Measurements from ENCODE around the gene BRWD1. TPM values are rescaled to one million over a fixed set of nuclear protein-coding genes. Genes with fewer than 3 reads are reported as not detected.

The BRWD1 gene
- total and polyA plus RNA-seq, 2 of the 13 experiments (the other 11 are each of a cell fraction or from before 2014, with no cell fraction given) = 13.9 to 28.0 TPM

- TF ChIP-seq HDAC6 (IDR thresholded peaks at IDR 0.05; ENCODE audit: low read depth, low read length) (no peak), JDP2 (CRISPR knock-in tag; IDR thresholded peaks at IDR 0.05; ENCODE audit: borderline replicate concordance) (no peak)
Observed at GRCh38 chr21:39224930-39225329, 88.5 kb downstream of the BRWD1 start (continued).

DNA sequence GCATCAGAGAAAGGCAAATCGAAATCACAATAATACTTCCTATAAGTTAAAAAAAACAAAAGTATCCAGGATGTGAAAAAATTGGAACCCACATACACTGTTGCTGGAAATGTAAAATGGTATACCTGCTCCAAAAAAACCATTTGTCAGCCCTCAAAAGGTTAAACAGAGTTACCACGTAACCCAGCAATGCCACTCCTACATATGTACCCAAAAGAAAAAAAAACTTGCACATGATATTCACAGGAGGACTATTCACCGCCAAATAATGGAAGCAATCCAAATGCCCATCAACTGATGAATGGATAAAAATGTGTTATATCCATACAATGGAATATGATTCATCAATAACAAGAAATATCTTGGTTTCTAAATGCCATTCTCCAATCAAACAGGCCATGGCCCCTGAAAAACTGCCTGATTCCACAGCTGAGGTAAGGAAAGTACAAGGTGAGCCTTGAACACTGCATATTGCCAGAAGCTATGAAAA is 91.4 kb downstream of the BRWD1 start:
- Histone ChIP-seq H3K4me1 (ENCODE audit: insufficient read depth, low read length) (no peaks in the 10 kb centered on the region), H4K20me1 (ENCODE audit: insufficient read depth, low read length) (no peaks in the 10 kb centered on the region), H3K79me2 (ENCODE audit: insufficient read depth, low read length) (no peaks in the 10 kb centered on the region), H3K9ac (ENCODE audit: insufficient read depth, low read depth, low read length) (no peak overlapping the region), H3K9me3 (ENCODE audit: low read length) (no peaks in the 10 kb centered on the region), H3K36me3 (replicated peaks in 1 of 2; ENCODE audit: control insufficient read depth in 1 of 2, insufficient read depth in 2 of 2, low read length in 2 of 2) (peaks cover 1 to 44% of the 10 kb centered on the region in 2 experiments), H3K4me3 (replicated peaks in 1 of 3; ENCODE audit: insufficient read depth in 1 of 3, low read depth in 2 of 3, low read length in 3 of 3) (no peak overlapping the region), H3K27ac (ENCODE audit: extremely low read length, insufficient read depth, low read length) (no peak overlapping the region), H3K27me3 (ENCODE audit: control insufficient read depth in 1 of 2, insufficient read depth in 2 of 2, low read length in 2 of 2) (no peaks in the 10 kb centered on the region), H2AFZ (ENCODE audit: low read length) (no peak overlapping the region), H3K4me2 (ENCODE audit: low read depth, low read length) (no peak overlapping the region)
- intact Hi-C loops (cut with micrococcal nuclease; ENCODE audit: unreplicated experiment) = no loop called here
- in situ Hi-C loops (cut with HindIII; ENCODE audit: extremely low pct_ligation_motif_present, low pct_unique_long_range_greater_than_20kb) = no loop called here
- no TSS peak for BruUV-seq (replicated peaks)
- 98% methylated on average over 3 of the region's 3 CpGs for WGBS (ENCODE audit: low lambda C conversion rate)
- FAIRE-seq (no peak), ATAC-seq (no peak), DNase-seq (ENCODE audit: low spot score) (no peak)
- CTCF ChIA-PET (ENCODE audit: low intra/inter-chr PET ratio, low total read pairs) = no interaction called here
- TF ChIP-seq ZNF569 (CRISPR knock-in tag; IDR thresholded peaks at IDR 0.05; ENCODE audit: borderline replicate concordance) (no peak), USF2 (IDR thresholded peaks at IDR 0.05; ENCODE audit: low read depth, low read length) (no peak), USF2 (CRISPR knock-in tag; IDR thresholded peaks at IDR 0.05; ENCODE audit: borderline replicate concordance) (no peak), ZNF619 (CRISPR knock-in tag; IDR thresholded peaks at IDR 0.05) (no peak), ZNF761 (CRISPR knock-in tag; conservative IDR thresholded peaks at IDR 0.05) (no peak), SIX4 (CRISPR knock-in tag; IDR thresholded peaks at IDR 0.05) (no peak), REL (CRISPR knock-in tag; conservative IDR thresholded peaks at IDR 0.05) (no peak), JARID2 (CRISPR knock-in tag; IDR thresholded peaks at IDR 0.05; ENCODE audit: insufficient replicate concordance) (no peak), JUND (CRISPR knock-in tag; IDR thresholded peaks at IDR 0.05) (no peak)
- TF ChIP-seq, protein P1, sequence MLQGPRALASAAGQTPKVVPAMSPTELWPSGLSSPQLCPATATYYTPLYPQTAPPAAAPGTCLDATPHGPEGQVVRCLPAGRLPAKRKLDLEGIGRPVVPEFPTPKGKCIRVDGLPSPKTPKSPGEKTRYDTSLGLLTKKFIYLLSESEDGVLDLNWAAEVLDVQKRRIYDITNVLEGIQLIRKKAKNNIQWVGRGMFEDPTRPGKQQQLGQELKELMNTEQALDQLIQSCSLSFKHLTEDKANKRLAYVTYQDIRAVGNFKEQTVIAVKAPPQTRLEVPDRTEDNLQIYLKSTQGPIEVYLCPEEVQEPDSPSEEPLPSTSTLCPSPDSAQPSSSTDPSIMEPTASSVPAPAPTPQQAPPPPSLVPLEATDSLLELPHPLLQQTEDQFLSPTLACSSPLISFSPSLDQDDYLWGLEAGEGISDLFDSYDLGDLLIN (CRISPR knock-in tag; IDR thresholded peaks at IDR 0.05; ENCODE audit: borderline replicate concordance) = no peak
- TF ChIP-seq, protein P2, sequence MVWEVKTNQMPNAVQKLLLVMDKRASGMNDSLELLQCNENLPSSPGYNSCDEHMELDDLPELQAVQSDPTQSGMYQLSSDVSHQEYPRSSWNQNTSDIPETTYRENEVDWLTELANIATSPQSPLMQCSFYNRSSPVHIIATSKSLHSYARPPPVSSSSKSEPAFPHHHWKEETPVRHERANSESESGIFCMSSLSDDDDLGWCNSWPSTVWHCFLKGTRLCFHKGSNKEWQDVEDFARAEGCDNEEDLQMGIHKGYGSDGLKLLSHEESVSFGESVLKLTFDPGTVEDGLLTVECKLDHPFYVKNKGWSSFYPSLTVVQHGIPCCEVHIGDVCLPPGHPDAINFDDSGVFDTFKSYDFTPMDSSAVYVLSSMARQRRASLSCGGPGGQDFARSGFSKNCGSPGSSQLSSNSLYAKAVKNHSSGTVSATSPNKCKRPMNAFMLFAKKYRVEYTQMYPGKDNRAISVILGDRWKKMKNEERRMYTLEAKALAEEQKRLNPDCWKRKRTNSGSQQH (CRISPR knock-in tag; IDR thresholded peaks at IDR 0.05; ENCODE audit: low read depth) = no peak
- TF ChIP-seq, protein P3, sequence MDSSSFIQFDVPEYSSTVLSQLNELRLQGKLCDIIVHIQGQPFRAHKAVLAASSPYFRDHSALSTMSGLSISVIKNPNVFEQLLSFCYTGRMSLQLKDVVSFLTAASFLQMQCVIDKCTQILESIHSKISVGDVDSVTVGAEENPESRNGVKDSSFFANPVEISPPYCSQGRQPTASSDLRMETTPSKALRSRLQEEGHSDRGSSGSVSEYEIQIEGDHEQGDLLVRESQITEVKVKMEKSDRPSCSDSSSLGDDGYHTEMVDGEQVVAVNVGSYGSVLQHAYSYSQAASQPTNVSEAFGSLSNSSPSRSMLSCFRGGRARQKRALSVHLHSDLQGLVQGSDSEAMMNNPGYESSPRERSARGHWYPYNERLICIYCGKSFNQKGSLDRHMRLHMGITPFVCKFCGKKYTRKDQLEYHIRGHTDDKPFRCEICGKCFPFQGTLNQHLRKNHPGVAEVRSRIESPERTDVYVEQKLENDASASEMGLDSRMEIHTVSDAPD (CRISPR knock-in tag; IDR thresholded peaks at IDR 0.05) = no peak
- POLR2A ChIA-PET = no interaction called here
